ENCODE measurements around the gene DCAF17. TPM values are rescaled to one million over a fixed set of nuclear protein-coding genes. Genes with fewer than 3 reads are reported as not detected.

Gene DCAF17
- total RNA-seq, 2 donors from 2014 or later: 8.2 to 16.9 TPM

- no peak for ATAC-seq
- intact Hi-C loops (cut with DNase I): no loop called here
- Histone ChIP-seq H3K27ac (no peak overlapping the region), H3K4me1 (no peaks in the 10 kb centered on the region), H3K27me3 (no peaks in the 10 kb centered on the region), H3K9me3 (no peaks in the 10 kb centered on the region), H3K36me3 (replicated peaks in 1 of 2; ENCODE audit: insufficient read depth in 1 of 2, low read depth in 2 of 2) (no peaks in the 10 kb centered on the region), H3K4me3 (no peak overlapping the region)
- TF ChIP-seq CTCF (IDR thresholded peaks at IDR 0.05) (no peak), POLR2A (IDR thresholded peaks at IDR 0.05) (no peak)
- 69 to 78% methylated on average over 3 of the region's 3 CpGs for WGBS, 2 donors
- DNase-seq: no peak
Measured at GRCh38 chr2:171514908-171515582, 81.0 kb downstream of the DCAF17 start.

- no peak overlapping the region for H3K4me3 ChIP-seq
- DNase-seq (no peak), ATAC-seq (no peak)
- H3K27me3 ChIP-seq: no peaks in the 10 kb centered on the region
- no peaks in the 10 kb centered on the region for H3K4me1 ChIP-seq
- no peaks in the 10 kb centered on the region for H3K9me3 ChIP-seq
- intact Hi-C loops (cut with DNase I): no loop called here
- H3K36me3 ChIP-seq (replicated peaks in 1 of 2; ENCODE audit: insufficient read depth in 1 of 2, low read depth in 2 of 2): no peaks in the 10 kb centered on the region
- H3K27ac ChIP-seq: no peak overlapping the region
- TF ChIP-seq CTCF (IDR thresholded peaks at IDR 0.05): no peak
- no peak for TF ChIP-seq POLR2A (IDR thresholded peaks at IDR 0.05)
- WGBS, 2 donors: 74 to 76% methylated on average over 6 of the region's 6 CpGs
Measured at GRCh38 chr2:171515672-171516298, 81.8 kb downstream of the DCAF17 start.

- intact Hi-C loops (cut with DNase I): no loop called here
- Histone ChIP-seq H3K4me1 (peaks cover 3% of the 10 kb centered on the region), H3K27ac (no peak overlapping the region), H3K36me3 (replicated peaks in 1 of 2; ENCODE audit: insufficient read depth in 1 of 2, low read depth in 2 of 2) (no peaks in the 10 kb centered on the region), H3K9me3 (no peaks in the 10 kb centered on the region), H3K27me3 (no peaks in the 10 kb centered on the region), H3K4me3 (no peak overlapping the region)
- DNase-seq (no peak), ATAC-seq (no peak)
- no peak for TF ChIP-seq CTCF (IDR thresholded peaks at IDR 0.05)
- no peak for TF ChIP-seq POLR2A (IDR thresholded peaks at IDR 0.05)
- 89 to 91% methylated on average over 5 of the region's 5 CpGs for whole genome bisulfite sequencing, 2 donors
Measured at GRCh38 chr2:171516793-171517192, 82.8 kb downstream of the DCAF17 start.

- Histone ChIP-seq H3K4me1 (peaks cover 26% of the 10 kb centered on the region), H3K36me3 (replicated peaks in 1 of 2; ENCODE audit: insufficient read depth in 1 of 2, low read depth in 2 of 2) (no peaks in the 10 kb centered on the region), H3K27ac (no peak overlapping the region)
Measured at GRCh38 chr2:171520471-171520870, 86.4 kb downstream of the DCAF17 start.

More at GRCh38 chr2:171520471-171520870, 86.4 kb downstream of the DCAF17 start:
- no peaks in the 10 kb centered on the region for H3K27me3 ChIP-seq
- intact Hi-C loops (cut with DNase I): no loop called here
- H3K4me3 ChIP-seq: no peak overlapping the region
- DNase-seq (no peak), ATAC-seq (no peak)
- no peak for TF ChIP-seq POLR2A (IDR thresholded peaks at IDR 0.05)
- TF ChIP-seq CTCF (IDR thresholded peaks at IDR 0.05): no peak
- no peaks in the 10 kb centered on the region for H3K9me3 ChIP-seq
- WGBS, 2 donors: 74 to 81% methylated on average over 4 to 5 of the region's 5 CpGs

Measured in body of pancreas (tissue), 4 donors.